Keratinocyte (primary cell): ENCODE data around the gene ZNF438. TPM values are rescaled to one million over a fixed set of nuclear protein-coding genes. Genes with fewer than 3 reads are reported as not detected.

Source experiments
- DNase-seq: peaks from one replicate; pipeline ENCODE4 v3.0.0-alpha.2; 2011; ENCODE audit warnings: low read depth, missing footprints, low spot score
- FAIRE-seq: peaks from 2 replicates; lab custom pipeline; 2011; peaks lifted over from hg19 to GRCh38; lab: Jason Lieb, UNC
- H2AFZ ChIP-seq: 2 replicates; pipeline ENCODE4 v1.6.0; 2012; ENCODE audit warnings: low read length, control low read depth, inconsistent platforms; ENCODE audit not compliant: control insufficient read depth
- H3K27ac ChIP-seq: 2 replicates; pipeline ENCODE4 v1.5.1; 2011; ENCODE audit warnings: low read length; ENCODE audit not compliant: control insufficient read depth, insufficient read depth
- H3K27me3 ChIP-seq: 3 replicates; pipeline ENCODE4 v1.6.0; 2011; ENCODE audit warnings: low read length; ENCODE audit not compliant: control insufficient read depth, insufficient read depth; ENCODE audit errors: extremely low read depth
- H3K36me3 ChIP-seq, 2 experiments: 2 replicates in 1 of 2; 3 replicates in 1 of 2; pipeline ENCODE4 v1.5.1; 2011; ENCODE audit warnings: low read length in 2 of 2, mild to moderate bottlenecking in 1 of 2; ENCODE audit not compliant: control insufficient read depth in 2 of 2, insufficient read depth in 2 of 2; ENCODE audit errors: extremely low read depth in 1 of 2
- H3K4me1 ChIP-seq: 3 replicates; pipeline ENCODE4 v1.5.1; 2011; ENCODE audit warnings: low read length; ENCODE audit not compliant: control insufficient read depth, insufficient read depth; ENCODE audit errors: extremely low read depth
- H3K4me2 ChIP-seq: 3 replicates; pipeline ENCODE4 v1.6.0; 2011; ENCODE audit warnings: low read depth, low read length; ENCODE audit not compliant: control insufficient read depth, insufficient read depth; ENCODE audit errors: extremely low read depth
- H3K4me3 ChIP-seq, 3 experiments: fragments of 200-600 bp in 1 of 3; sonication (generic) in 1 of 3; 2 replicates in 2 of 3; 3 replicates in 1 of 3; pipeline ENCODE4 v1.5.1; 2011 to 2016; ENCODE audit warnings: low read length in 3 of 3, mild to moderate bottlenecking in 3 of 3, control low read depth in 2 of 3, inconsistent platforms in 1 of 3, low read depth in 1 of 3, mixed read lengths in 1 of 3, mixed run types in 1 of 3, moderate library complexity in 1 of 3; ENCODE audit not compliant: control insufficient read depth in 2 of 3, insufficient read depth in 2 of 3; ENCODE audit errors: extremely low read depth in 1 of 3
- H3K79me2 ChIP-seq: 2 replicates; pipeline ENCODE4 v1.6.0; 2012; ENCODE audit warnings: low read length; ENCODE audit not compliant: control insufficient read depth, insufficient read depth
- H3K9ac ChIP-seq: 3 replicates; pipeline ENCODE4 v1.6.0; 2011; ENCODE audit warnings: low read length; ENCODE audit not compliant: control insufficient read depth, insufficient read depth; ENCODE audit errors: extremely low read depth
- H3K9me1 ChIP-seq: 3 replicates; pipeline ENCODE4 v1.6.0; 2011; ENCODE audit warnings: low read length; ENCODE audit not compliant: control insufficient read depth, insufficient read depth; ENCODE audit errors: extremely low read depth
- H3K9me3 ChIP-seq: 2 replicates; pipeline ENCODE4 v1.5.1; 2012; ENCODE audit warnings: low read depth, low read length; ENCODE audit not compliant: control insufficient read depth
- H4K20me1 ChIP-seq: 3 replicates; pipeline ENCODE4 v1.6.0; 2011; ENCODE audit warnings: low read length; ENCODE audit not compliant: control insufficient read depth, insufficient read depth; ENCODE audit errors: extremely low read depth
- EZH2 ChIP-seq: IDR thresholded peaks from one replicate; pipeline ENCODE4 v1.6.1; 2012; ENCODE audit warnings: inconsistent platforms, mild to moderate bottlenecking, low read length, moderate library complexity
- dilution Hi-C: fragments of 300-500 bp; cut with MboI; formaldehyde crosslinking; loops from one replicate; pipeline ENCODE4 v1.7.0; 2020; ENCODE audit warnings: low sequenced_read_pairs; ENCODE audit not compliant: extremely low pct_ligation_motif_present
- polyA plus RNA-seq, 5 experiments: library from polyadenylated mRNA; depleted of rRNA in 3 of 5; stranded (reverse) in 3 of 5; stranded (forward) in 1 of 5; unstranded in 1 of 5; fragments of >200 nt; gene quantifications; 1 replicate in 1 of 5; 2 replicates in 3 of 5; 3 replicates in 1 of 5; pipeline versions ENCODE4 v1.2.1 to v1.2.3, GENCODE V29; 2011 to 2012; ENCODE audit warnings: missing spikeins in 2 of 5, low read depth in 1 of 5, low replicate concordance in 1 of 5
- TF ChIP-seq, protein P1 (sequence below), 3 experiments: IDR thresholded peaks in 1 of 3; conservative IDR thresholded peaks in 1 of 3; optimal IDR thresholded peaks in 1 of 3; 2 replicates in 2 of 3; 3 replicates in 1 of 3; pipeline versions ENCODE3 to v1.5.1; 2011; ENCODE audit warnings: low read length in 3 of 3, mild to moderate bottlenecking in 3 of 3, moderate library complexity in 2 of 3, control low read depth in 1 of 3, inconsistent platforms in 1 of 3; ENCODE audit not compliant: insufficient read depth in 2 of 3; ENCODE audit errors: extremely low read depth in 1 of 3

Gene ZNF438
- polyA plus RNA-seq, 1 donor (not counting 4 experiments of a cell fraction or from before 2014, with no cell fraction given): 2.8 TPM

DNA sequence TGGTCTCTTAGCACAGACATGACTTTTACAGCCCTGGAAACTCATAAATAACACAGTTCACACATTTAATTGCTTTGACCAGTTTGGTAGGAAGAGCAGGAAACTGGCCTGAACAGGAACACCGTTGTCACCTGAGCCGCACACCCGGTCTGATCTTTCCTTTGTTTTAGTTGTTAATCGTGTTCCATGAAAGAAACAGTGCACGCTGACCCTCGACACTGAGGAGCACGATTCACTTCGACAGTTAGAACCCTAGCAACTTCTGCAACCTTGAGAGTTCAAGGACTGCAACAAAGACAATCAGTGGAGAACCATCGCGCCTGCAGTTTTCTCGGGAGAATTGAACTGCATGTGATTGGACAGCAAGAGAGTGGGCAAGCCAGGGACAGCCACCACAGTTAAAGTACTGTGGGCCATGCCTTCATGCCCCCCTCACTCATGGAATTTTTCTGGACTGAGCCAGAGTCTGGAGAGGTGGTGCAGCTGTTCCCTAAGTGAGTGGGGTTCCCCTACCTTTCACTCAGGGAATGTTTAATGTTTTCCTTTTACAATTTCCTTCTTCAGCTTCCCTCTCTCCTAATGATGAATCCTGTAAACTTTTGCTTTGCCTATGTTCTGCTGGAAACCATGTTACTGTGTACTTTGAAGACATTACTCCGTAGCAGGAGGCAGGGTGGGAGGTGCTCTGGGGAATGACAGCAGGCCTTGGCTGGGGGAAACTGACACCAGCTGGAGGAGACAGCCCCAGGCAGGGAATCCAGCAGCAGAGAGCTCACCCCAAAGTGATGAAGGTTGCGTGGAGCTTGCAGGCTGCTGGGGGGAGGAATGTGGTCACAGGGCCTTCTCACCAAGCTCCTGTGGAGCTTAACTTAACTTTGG, 198.7 kb downstream of the ZNF438 start:
- Histone ChIP-seq H3K4me1 (no peaks in the 10 kb centered on the region), H4K20me1 (no peaks in the 10 kb centered on the region), H3K27ac (no peak overlapping the region), H3K9me3 (no peaks in the 10 kb centered on the region), H3K27me3 (no peaks in the 10 kb centered on the region), H3K4me2 (no peak overlapping the region), H3K9ac (no peak overlapping the region), H3K4me3 (no peak overlapping the region), H3K9me1 (no peaks in the 10 kb centered on the region), H3K79me2 (no peaks in the 10 kb centered on the region), H2AFZ (no peak overlapping the region), H3K36me3 (no peaks in the 10 kb centered on the region)
- dilution Hi-C loops: no loop called here
- no peak for DNase-seq
- TF ChIP-seq EZH2: no peak
- TF ChIP-seq, protein P1, sequence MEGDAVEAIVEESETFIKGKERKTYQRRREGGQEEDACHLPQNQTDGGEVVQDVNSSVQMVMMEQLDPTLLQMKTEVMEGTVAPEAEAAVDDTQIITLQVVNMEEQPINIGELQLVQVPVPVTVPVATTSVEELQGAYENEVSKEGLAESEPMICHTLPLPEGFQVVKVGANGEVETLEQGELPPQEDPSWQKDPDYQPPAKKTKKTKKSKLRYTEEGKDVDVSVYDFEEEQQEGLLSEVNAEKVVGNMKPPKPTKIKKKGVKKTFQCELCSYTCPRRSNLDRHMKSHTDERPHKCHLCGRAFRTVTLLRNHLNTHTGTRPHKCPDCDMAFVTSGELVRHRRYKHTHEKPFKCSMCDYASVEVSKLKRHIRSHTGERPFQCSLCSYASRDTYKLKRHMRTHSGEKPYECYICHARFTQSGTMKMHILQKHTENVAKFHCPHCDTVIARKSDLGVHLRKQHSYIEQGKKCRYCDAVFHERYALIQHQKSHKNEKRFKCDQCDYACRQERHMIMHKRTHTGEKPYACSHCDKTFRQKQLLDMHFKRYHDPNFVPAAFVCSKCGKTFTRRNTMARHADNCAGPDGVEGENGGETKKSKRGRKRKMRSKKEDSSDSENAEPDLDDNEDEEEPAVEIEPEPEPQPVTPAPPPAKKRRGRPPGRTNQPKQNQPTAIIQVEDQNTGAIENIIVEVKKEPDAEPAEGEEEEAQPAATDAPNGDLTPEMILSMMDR (optimal IDR thresholded peaks at IDR 0.05 in 1 of 3, IDR thresholded peaks at IDR 0.05 in 1 of 3, conservative IDR thresholded peaks at IDR 0.05 in 1 of 3; ENCODE audit: extremely low read depth in 1 of 3, insufficient read depth in 2 of 3, low read length in 3 of 3): no peak
- FAIRE-seq: no peak

DNA sequence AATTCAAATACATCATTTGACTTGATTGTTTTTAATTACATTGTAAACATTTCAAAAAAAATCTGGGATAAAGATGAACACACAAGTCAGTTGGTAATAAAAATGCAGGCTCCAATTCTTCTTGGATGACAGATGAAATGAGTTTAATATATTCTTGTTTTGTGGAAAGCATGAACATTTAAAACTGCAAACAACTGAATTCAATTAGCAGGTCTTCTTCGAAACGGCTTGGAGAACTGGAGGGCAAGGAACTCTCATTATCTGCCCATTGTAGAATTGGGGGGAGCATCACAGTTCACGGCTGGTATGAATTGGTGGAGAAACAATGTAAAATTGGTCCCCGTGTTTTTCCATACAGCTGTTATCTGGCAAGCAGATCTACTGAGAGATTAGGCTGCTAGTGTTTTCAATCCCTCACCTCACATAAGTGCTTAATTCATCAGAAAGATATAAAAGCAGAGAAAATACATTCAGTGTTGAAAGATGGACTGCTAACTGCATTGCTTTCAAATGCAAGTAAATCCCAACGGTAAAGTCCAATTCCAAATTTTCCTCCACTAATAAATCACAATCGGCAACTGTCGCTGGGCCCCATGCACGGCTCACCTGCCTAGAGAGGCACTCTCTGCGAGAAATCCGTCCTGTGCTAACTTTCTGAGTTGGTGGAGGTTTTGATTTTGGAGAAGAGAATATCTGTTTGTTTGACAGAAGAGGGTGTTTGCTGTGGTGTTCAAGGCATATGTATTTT, 199.5 kb downstream of the ZNF438 start:
- Histone ChIP-seq H3K9ac (no peak overlapping the region), H3K4me1 (no peaks in the 10 kb centered on the region), H3K27me3 (no peaks in the 10 kb centered on the region), H3K4me2 (no peak overlapping the region), H3K27ac (no peak overlapping the region), H3K9me1 (no peaks in the 10 kb centered on the region), H4K20me1 (no peaks in the 10 kb centered on the region), H3K4me3 (no peak overlapping the region), H3K79me2 (no peaks in the 10 kb centered on the region), H3K36me3 (no peaks in the 10 kb centered on the region), H2AFZ (no peak overlapping the region), H3K9me3 (no peaks in the 10 kb centered on the region)
- TF ChIP-seq, protein P1 (optimal IDR thresholded peaks at IDR 0.05 in 1 of 3, IDR thresholded peaks at IDR 0.05 in 1 of 3, conservative IDR thresholded peaks at IDR 0.05 in 1 of 3; ENCODE audit: extremely low read depth in 1 of 3, insufficient read depth in 2 of 3, low read length in 3 of 3): no peak
- TF ChIP-seq EZH2: no peak
- FAIRE-seq (no peak), DNase-seq (no peak)
- dilution Hi-C loops: no loop called here
